GM12864 (cell line): ENCODE measurements around the gene SRSF3.
"Not testable (repeated sequence)": the region's sequence is repeated elsewhere in the genome, so short reads cannot be mapped to it uniquely, and the experiment has no call there.

ENCODE experiments used
- DNase-seq: peaks from one replicate; pipeline ENCODE4 v3.0.0-alpha.2; 2011; ENCODE audit warnings: low read depth
- H3K4me3 ChIP-seq: 2 replicates; pipeline ENCODE4 v1.5.1; 2011; ENCODE audit warnings: mild to moderate bottlenecking, low read depth, low read length, control low read depth
- CTCF ChIP-seq: IDR thresholded peaks from 2 replicates; pipeline ENCODE4 v1.5.1; 2011; ENCODE audit warnings: low read depth, mild to moderate bottlenecking, moderate library complexity, low read length, control low read depth, inconsistent platforms; ENCODE audit errors: missing control alignments

SRSF3 gene

DNA sequence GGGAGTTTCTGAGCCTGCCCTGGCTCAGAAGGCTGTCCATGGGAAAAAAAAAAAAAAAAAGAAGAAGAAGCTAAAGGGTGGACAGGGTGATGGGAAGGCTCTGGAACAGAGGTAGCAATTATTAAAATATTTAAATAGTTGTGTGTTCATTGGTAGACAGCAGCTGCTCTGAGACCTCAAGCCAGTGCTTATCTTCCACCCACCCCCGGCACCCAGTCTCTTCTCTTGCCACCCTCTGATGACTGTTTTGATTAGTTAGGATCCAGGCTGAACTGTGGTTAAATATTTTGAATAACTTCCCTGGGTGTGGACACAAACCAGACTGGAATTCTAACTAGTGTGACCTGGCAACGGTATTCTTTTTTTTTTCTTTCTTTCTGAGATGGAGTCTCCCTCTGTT, 16.9 kb upstream of the SRSF3 start:
- no peak for TF ChIP-seq CTCF
- no peak overlapping the region for H3K4me3 ChIP-seq
- DNase-seq = no peak

DNA sequence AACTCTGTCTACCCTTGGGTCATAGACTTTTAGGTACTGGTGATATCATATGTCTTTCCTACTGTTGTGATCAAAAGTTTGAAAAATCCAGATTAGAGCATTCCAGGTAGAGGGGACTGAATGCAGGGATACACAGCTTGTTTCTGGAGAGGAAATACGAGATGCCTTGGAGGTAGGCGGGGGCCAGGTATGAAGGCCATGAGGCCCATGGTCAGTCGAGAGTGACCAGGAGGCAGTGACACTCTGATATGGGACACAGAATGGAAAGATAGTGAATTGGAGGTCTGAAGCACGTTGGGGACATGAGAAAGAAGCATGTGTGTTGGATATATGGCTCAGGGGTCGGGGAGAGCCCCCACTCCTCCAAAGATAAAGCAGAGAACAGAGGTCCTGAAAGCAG, 16.1 kb upstream of the SRSF3 start:
- no peak for DNase-seq
- TF ChIP-seq CTCF = no peak

DNA sequence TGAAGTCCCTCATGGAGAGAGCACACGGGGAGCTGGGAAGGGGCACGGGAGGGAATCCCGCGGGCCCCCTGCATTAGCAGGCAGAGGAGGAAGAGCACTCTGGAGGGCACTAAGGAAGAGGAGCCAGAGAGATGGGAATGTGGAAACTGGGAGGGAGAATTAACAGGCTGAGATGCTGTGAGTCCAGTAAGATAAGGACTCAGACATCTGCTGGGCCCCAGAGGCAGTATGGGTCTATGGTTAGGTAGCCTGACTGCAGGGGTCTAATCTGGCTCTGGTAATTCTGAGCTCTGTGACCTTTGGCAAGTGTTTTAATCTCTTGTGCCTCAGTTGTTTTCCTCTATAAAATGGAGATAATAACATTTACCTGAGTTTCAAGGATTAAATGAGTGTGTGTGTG, 15.7 kb upstream of the SRSF3 start:
- DNase-seq = no peak
- H3K4me3 ChIP-seq = no peak overlapping the region
- TF ChIP-seq CTCF = no peak

More for the DNA sequence above, 16.1 kb upstream of the SRSF3 start:
- no peak overlapping the region for H3K4me3 ChIP-seq

DNA sequence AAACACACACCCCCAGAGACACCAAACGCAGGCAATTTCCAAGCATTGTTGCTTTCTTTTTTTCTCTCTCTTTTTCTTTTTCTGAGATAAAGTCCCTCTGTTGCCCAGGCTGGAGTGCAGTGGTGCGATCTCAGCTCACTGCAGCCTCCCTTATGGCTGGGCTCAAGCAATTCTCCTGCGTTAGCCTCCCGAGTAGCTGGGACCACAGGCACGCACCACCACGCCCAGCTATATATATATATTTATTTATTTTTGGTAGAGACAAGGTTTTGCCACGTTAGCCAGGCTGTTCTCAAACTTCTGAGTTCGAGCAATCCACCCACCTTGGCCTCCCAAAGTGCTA, 14.0 kb upstream of the SRSF3 start:
- no peak overlapping the region for H3K4me3 ChIP-seq
- no peak for DNase-seq
- no peak for TF ChIP-seq CTCF

DNA sequence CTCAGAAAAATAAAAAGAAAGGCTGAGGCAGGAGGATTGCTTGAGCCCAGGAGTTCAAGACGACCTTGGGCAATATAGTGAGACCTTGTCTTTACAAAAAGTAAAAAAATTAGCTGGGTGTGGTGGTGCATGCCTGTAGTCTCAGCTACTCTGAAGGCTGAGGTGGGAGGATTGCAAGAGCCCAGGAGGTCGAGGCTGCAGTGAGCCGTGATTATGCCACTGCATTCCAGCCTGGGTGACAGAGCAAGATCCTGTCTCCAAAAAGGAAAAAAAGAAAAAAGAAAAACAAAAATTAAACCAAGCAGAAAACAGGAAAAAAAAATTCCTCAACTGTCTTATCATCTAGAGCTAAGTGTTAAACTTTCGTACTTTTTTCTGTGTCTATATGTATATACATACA, 12.4 kb upstream of the SRSF3 start:
- no peak for DNase-seq
- no peak for TF ChIP-seq CTCF
- H3K4me3 ChIP-seq = no peak overlapping the region

- H3K4me3 ChIP-seq = no peak overlapping the region
- no peak for TF ChIP-seq CTCF
- DNase-seq = no peak
These were observed 7.6 kb upstream of the SRSF3 start for GRCh38 chr6:36586606-36587005.

DNA sequence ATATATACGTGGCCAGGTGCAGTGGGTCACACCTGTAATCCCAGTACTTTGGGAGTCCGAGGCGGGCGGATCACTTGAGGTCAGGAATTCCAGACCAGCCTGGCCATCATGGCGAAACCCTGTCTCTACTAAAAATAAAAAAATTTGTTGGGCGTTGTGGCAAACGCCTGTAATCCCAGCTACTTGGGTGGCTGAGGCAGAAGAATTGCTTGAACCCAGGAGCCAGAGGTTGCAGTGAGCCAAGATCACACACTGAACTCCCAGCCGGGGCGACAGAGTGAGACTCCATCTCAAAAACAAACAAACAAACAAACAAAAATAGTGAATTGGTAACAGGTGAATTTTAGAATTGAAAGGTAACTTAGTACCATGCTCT, 5.1 kb upstream of the SRSF3 start:
- DNase-seq, H3K4me3 ChIP-seq: not testable (repeated sequence)

DNA sequence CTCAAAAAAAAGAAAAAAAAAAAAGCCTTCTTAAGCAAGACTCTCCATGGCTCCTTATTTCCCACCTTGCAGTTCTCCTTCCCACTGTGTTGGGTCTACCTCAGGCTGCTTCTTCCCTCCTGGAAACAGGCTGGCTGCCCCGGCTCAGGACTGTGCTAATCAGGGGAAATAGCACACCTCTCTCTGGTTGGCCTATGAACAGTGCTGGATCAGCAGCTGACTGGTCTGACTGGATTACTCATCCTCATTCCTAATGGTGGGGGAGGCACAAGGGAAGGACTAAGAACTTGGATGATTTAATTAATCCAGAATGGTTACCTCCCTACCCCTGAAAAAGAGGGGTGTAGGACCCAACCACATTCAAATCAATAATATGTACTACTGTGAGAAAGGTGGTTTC, 3.9 kb upstream of the SRSF3 start:
- no peak overlapping the region for H3K4me3 ChIP-seq
- TF ChIP-seq CTCF = no peak
- no peak for DNase-seq
